ENCODE results near the gene RSRC1.
A peak's percentile ranks its signal among the peaks of the same experiment; 100 is the strongest.
"Not testable (repeated sequence)": the region's sequence is repeated elsewhere in the genome, so short reads cannot be mapped to it uniquely, and the experiment has no call there.

RSRC1 gene

GRCh38 chr3:158134363-158134762 lies 24.5 kb downstream of the RSRC1 start:
- no peak for DNase-seq

DNA sequence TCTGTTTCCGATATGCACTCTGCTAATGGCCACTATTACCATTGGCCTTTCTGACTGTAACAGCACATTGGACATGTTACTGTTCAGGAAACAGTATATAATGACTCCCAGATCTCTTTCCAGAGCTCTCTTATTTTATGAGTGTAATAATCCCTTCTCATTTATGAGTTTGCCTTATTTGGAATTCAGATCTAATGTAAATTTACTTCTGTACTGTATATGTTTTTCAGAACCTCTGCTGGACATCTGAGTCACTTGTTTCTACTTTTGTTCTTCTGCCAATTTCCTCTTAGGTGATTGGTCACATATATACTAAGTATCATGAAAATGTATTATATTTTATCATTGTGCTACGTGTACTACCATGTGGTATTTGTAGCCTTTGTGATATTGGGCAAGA lies 30.5 kb downstream of the RSRC1 start:
- DNase-seq, result no peak

DNA sequence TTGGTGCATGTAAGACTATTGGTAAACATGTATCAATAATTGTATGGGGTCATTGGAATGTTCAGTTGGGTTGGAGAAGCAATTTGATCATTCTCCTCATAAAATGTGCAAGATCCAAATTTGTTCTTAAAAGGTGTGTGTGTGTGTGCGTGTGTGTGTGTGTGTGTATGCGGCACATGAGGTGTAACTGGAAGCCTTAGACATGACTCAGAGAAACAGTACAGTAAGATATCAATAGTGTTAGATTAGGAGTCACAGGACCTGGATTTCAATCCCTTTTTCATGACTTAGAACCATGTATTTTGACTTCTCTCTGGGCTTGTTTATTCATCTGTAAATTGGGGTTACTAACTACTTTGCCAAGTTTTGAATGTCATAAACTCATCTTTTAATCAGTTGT lies 38.3 kb downstream of the RSRC1 start:
- no peak for DNase-seq

DNA sequence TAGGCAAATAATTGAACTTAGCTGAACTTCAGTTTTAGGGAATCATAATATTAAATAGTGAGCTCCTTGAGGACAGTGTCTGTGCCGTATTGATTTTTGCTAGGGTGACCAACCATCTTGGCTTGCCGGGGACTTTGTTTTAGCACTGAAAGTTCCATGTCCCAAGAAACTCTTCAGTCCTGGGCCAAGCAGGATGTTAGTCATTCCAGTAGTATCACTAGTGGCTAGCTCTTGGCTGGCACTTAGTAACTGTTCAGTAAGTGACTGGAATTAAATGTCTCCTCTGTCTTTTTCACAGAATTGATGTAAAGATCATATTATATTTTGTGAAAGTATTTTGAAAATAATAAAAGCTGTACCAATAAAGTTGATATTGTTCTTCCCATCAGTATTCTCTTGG lies 42.3 kb downstream of the RSRC1 start:
- DNase-seq, result no peak

DNA sequence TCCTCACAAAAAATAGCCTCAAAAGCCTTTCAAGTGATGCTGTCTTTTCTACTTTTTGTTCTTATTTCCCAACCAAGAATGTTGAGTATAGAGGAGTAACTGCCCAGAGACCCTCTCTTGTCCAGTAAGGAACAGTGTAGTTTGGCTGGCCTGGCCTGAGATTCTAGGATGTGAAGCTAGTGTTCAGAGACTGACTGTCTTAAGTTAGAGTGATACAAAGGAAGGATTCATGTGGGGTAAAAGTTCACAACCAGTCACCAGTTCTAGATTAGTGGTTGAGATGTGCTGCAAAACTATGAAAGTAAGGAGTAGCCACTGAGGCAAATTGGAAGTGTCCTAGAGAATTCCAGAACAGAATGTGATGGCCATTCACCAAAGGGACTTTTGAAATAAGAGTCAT lies 49.1 kb downstream of the RSRC1 start:
- no peak for DNase-seq

- DNase-seq, result no peak
Measured at GRCh38 chr3:158159714-158160113, 49.8 kb downstream of the RSRC1 start.

GRCh38 chr3:158160958-158161357 lies 51.1 kb downstream of the RSRC1 start:
- no peak for DNase-seq

- DNase-seq, result no peak
Measured at GRCh38 chr3:158165141-158165655, 55.3 kb downstream of the RSRC1 start.

DNA sequence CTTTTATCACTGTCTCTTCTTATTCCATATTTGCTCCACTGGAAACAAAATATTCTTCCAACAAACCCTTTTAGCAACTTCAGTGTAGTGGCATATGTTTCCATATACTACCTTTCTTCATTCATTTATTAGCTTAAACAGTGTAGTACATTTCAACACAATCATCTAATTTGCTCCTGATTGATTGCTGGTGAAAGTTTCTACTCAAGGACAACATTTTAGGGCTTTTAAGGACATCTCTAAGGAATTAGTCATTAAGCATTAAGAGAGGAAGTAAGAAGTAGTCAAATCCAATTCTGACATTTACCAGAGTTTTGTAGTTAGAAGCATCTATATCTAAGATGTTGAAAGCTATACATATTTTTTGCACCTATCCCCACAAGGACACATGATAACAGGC lies 55.8 kb downstream of the RSRC1 start:
- no peak for DNase-seq

DNA sequence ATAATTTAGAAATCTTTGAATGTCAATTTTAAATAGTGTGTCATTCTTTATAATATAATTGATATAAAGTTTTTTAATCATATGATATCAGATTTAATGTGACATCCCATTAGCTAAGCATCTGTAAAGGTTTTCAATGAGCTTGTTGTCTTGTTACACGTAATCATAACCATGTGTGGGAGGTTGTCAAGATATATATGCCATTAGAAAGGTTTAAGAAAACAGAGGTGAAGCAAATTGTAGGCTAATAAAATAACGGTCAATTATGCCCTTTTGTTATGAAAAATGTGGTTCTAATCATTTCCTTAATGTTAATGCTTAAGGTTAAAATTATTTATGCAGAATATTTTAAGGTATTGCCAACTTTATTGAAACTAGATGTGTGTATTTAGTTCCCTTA lies 56.3 kb downstream of the RSRC1 start:
- DNase-seq, result no peak

- peak; percentile 3 for DNase-seq
Measured at GRCh38 chr3:158167737-158168557, 58.1 kb downstream of the RSRC1 start.

DNA sequence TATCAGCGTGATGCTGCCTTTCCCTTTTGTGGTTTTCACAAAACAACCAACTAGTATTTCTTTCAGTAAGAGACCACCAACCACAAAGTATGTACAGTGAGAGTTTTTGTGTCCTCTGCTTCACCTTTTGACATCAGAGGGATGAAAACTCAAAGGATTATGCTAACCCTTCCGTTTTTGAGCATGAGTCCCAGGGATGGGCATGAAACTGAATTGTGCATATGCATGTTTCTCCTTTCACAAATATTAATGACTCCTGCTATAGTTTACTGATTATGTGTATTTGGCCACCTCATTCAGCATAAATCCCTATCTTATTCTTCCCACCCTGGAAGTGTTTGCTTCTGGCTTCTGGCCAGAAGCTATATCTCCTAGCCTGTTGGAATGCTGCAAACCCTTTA lies 59.2 kb downstream of the RSRC1 start:
- DNase-seq, result no peak

- no peak for DNase-seq
Measured at GRCh38 chr3:158181096-158181495, 71.2 kb downstream of the RSRC1 start.

DNA sequence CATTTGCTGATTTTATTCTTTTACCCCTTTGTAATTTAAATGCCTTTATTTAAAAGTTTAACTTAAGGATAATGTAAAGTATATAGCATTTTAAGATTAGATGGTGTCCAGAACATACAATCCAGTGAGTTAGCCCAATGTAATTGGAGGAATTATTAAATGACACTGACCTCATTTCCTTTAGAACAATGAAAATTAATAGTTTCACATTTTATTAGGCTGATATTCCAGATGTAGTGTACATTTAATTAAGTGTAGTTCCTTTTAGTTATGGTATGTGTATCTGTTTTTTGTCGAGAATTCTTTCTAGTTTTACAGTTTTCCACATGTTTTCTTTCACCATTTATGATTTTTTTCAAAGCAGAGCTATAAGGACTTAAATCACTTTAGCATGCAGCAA lies 75.8 kb downstream of the RSRC1 start:
- DNase-seq, result no peak

GRCh38 chr3:158200955-158201354 lies 91.1 kb downstream of the RSRC1 start:
- no peak for DNase-seq

GRCh38 chr3:158205324-158205723 lies 95.4 kb downstream of the RSRC1 start:
- DNase-seq, result no peak

DNA sequence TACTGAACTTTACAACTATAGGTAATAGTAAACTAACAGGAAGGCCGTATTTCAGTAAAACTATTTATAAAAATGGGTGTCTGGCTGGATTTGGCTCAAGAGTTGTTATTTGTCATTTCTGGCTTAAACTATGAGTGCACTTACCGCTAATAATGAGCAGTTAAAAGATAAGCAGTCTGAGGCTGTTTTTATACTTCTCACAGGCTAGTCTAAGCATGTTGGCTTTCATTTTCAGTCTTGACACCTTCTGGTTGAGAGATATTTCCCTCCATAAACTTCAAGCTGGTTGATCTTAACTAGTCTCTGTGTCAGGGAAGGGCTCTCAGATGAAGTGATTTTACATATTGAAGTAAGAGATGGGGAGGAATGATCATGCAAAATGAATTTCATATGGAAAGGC lies 96.1 kb downstream of the RSRC1 start:
- no peak for DNase-seq

- DNase-seq, result no peak
Measured at GRCh38 chr3:158210067-158210466, 100.2 kb downstream of the RSRC1 start.

GRCh38 chr3:158213461-158213860 lies 103.6 kb downstream of the RSRC1 start:
- DNase-seq, result no peak

DNA sequence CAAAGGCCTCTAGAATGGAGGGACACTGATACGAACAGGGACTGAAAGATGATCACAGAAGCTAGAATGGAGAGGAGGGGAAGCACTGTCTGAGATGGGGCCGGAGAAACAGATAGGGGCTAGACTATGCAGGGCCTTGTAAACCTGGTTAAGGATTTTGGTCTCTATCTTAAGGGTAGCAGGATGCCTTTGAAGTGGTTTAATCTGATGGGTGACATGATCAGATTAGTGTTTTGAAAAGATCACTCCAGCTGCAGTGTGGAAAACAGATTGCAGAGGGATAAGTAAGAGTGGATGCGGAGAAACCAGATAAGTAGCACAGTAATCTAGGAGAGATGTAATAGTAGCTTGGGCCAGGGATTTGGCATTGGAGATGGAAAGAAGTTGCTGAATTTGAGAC lies 108.1 kb downstream of the RSRC1 start:
- DNase-seq, result no peak

- no peak for DNase-seq
Measured at GRCh38 chr3:158220575-158220974, 110.7 kb downstream of the RSRC1 start.

GRCh38 chr3:158221426-158221825 lies 111.5 kb downstream of the RSRC1 start:
- no peak for DNase-seq

DNA sequence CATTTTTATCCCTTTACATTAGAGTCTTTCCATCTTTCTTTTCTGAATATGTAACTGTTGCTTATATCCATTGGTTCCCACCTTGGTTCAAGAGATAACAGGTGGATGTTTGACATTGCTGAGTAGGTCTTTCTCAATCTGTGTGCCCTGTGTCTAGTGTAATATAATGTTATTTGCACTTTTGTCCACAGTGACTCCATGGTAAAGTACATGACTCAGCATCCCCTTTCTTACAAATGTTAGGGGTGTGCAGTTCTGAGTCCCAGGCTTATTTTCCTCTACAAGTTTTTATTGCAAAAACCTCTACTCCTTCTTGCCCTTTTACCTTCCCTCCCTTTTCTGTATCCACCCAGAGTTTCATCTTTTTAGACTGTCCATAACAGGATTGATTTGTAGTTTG lies 116.5 kb downstream of the RSRC1 start:
- no peak for DNase-seq

- DNase-seq, result not testable (repeated sequence)
Measured at GRCh38 chr3:158228942-158229341, 119.1 kb downstream of the RSRC1 start.

- no peak for DNase-seq
Measured at GRCh38 chr3:158233791-158234190, 123.9 kb downstream of the RSRC1 start.
